PC-9 (cell line): ENCODE data around the gene OSBPL2. TPM values are rescaled to one million over a fixed set of nuclear protein-coding genes. Genes with fewer than 3 reads are reported as not detected.

Source experiments
- BruUV-seq: library from RNA; stranded (reverse); fragments of 400-500 nt; replicated peaks from 2 replicates; lab custom pipeline; 2021; lab: Mats Ljungman, UMichigan
- CTCF ChIA-PET: fragments of 300-600 bp; sonication (Branson Sonifier 250); formaldehyde crosslinking; loops from one replicate; lab custom pipeline; 2022; ENCODE audit warnings: antibody characterized with exemption; lab: Charles Lee
- POLR2A ChIA-PET: fragments of 300-600 bp; sonication (Branson Sonifier 250); formaldehyde crosslinking; loops from one replicate; lab custom pipeline; 2022; ENCODE audit warnings: antibody characterized with exemption; ENCODE audit not compliant: unreplicated experiment; lab: Charles Lee
- DNase-seq, 2 experiments: peaks; one replicate each; pipeline versions ENCODE4 v3.0.0 to v3.0.0-alpha.2; 2015 to 2022; ENCODE audit warnings: mixed read lengths in 1 of 2
- H2AFZ ChIP-seq: fragments of 200-600 bp; sonication (generic); 2 replicates; pipeline ENCODE4 v1.8.1; 2017; ENCODE audit warnings: antibody characterized with exemption
- H3F3A ChIP-seq: fragments of 200-600 bp; sonication (generic); 2 replicates; pipeline ENCODE4 v1.8.1; 2017; ENCODE audit warnings: antibody characterized with exemption, mild to moderate bottlenecking, low read depth; ENCODE audit not compliant: insufficient read depth
- H3K27ac ChIP-seq: fragments of 200-600 bp; sonication (generic); 2 replicates; pipeline ENCODE4 v1.6.1; 2016; ENCODE audit warnings: mixed run types
- H3K27me3 ChIP-seq: fragments of 200-600 bp; sonication (generic); 2 replicates; pipeline ENCODE4 v1.6.1; 2016; ENCODE audit warnings: low read depth, mixed run types; ENCODE audit not compliant: insufficient read depth
- H3K36me3 ChIP-seq: fragments of 200-600 bp; sonication (generic); 2 replicates; pipeline ENCODE4 v1.6.1; 2016; ENCODE audit warnings: low read depth, mixed run types
- H3K4me1 ChIP-seq: fragments of 200-600 bp; sonication (generic); replicated peaks from 2 replicates; pipeline ENCODE4 v1.6.1; 2016; ENCODE audit warnings: mixed run types; ENCODE audit not compliant: insufficient read depth
- H3K4me2 ChIP-seq: fragments of 200-600 bp; sonication (generic); 2 replicates; pipeline ENCODE4 v1.6.1; 2017; ENCODE audit warnings: mixed run types
- H3K4me3 ChIP-seq: fragments of 200-600 bp; sonication (generic); 2 replicates; pipeline ENCODE4 v1.6.1; 2016; ENCODE audit warnings: mixed run types
- H3K79me2 ChIP-seq: fragments of 200-600 bp; sonication (generic); 2 replicates; pipeline ENCODE4 v1.6.1; 2017; ENCODE audit warnings: low read depth, mixed run types
- H3K9me2 ChIP-seq: fragments of 200-600 bp; sonication (generic); 2 replicates; pipeline ENCODE4 v1.8.1; 2017; ENCODE audit warnings: mild to moderate bottlenecking; ENCODE audit not compliant: insufficient read depth
- H3K9me3 ChIP-seq: fragments of 200-600 bp; sonication (generic); 2 replicates; pipeline ENCODE4 v1.8.1; 2016; ENCODE audit warnings: low read depth; ENCODE audit not compliant: insufficient read depth
- H4K20me1 ChIP-seq: fragments of 200-600 bp; sonication (generic); 2 replicates; pipeline ENCODE4 v1.8.1; 2017; ENCODE audit not compliant: insufficient read depth
- EZH2 ChIP-seq: fragments of 200-600 bp; sonication (generic); IDR thresholded peaks from 2 replicates; pipeline ENCODE4 v1.8.0; 2017; ENCODE audit warnings: antibody characterized with exemption, low read depth
- intact Hi-C: fragments of 100-400 bp; cut with micrococcal nuclease; formaldehyde crosslinking; loops from one replicate; pipeline ENCODE4 v1.10.0; 2022; ENCODE audit not compliant: unreplicated experiment
- total RNA-seq: library from RNA; stranded (reverse); gene quantifications from 2 replicates; pipeline ENCODE4 v1.2.3, GENCODE V29; 2021
- TF ChIP-seq, protein P1 (sequence below): fragments of 200-600 bp; sonication (generic); conservative IDR thresholded peaks from 2 replicates; pipeline ENCODE4 v1.6.1; 2017; ENCODE audit warnings: mixed run types, antibody characterized with exemption, mild to moderate bottlenecking, moderate library complexity

OSBPL2 gene
- total RNA-seq, 1 experiment from 2014 or later: 84.8 TPM

DNA sequence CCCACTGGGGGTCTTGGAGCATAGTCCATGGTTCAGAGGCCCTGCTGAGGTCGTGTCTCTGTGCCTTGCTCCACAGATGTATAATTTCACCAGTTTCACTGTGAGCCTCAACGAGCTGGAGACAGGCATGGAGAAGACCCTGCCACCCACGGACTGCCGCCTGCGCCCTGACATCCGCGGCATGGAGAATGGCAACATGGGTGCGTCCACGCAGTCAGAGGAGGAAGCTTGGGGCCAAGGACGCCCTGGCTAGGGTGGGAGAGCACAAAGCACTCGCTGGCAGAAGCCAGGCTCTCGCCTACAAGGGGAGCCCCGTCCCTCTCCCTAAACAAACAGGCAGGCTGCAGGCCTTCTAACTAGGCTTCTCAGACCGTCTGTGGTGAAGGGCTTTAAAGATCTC lies 50.8 kb downstream of the OSBPL2 start:
- Histone ChIP-seq H3K4me2 (no peak overlapping the region), H3F3A (peaks cover 16% of the 10 kb centered on the region; the same call in 1 of the 2 replicates), H3K9me2 (no peaks in the 10 kb centered on the region), H3K9me3 (no peaks in the 10 kb centered on the region), H3K27ac (no peak overlapping the region), H3K4me1 (no peaks in the 10 kb centered on the region), H3K27me3 (no peaks in the 10 kb centered on the region), H3K79me2 (no peaks in the 10 kb centered on the region), H3K4me3 (no peak overlapping the region), H2AFZ (no peak overlapping the region), H4K20me1 (peaks cover 18% of the 10 kb centered on the region; the same call in 1 of the 2 replicates), H3K36me3 (peaks cover 12% of the 10 kb centered on the region; the same call in 1 of the 2 replicates)
- BruUV-seq: no TSS peak
- intact Hi-C loops: no loop called here
- CTCF ChIA-PET: no interaction called here
- TF ChIP-seq, protein P1, sequence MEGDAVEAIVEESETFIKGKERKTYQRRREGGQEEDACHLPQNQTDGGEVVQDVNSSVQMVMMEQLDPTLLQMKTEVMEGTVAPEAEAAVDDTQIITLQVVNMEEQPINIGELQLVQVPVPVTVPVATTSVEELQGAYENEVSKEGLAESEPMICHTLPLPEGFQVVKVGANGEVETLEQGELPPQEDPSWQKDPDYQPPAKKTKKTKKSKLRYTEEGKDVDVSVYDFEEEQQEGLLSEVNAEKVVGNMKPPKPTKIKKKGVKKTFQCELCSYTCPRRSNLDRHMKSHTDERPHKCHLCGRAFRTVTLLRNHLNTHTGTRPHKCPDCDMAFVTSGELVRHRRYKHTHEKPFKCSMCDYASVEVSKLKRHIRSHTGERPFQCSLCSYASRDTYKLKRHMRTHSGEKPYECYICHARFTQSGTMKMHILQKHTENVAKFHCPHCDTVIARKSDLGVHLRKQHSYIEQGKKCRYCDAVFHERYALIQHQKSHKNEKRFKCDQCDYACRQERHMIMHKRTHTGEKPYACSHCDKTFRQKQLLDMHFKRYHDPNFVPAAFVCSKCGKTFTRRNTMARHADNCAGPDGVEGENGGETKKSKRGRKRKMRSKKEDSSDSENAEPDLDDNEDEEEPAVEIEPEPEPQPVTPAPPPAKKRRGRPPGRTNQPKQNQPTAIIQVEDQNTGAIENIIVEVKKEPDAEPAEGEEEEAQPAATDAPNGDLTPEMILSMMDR: no peak
- TF ChIP-seq EZH2: no peak
- POLR2A ChIA-PET: interaction anchor here (0.7 kb wide), 1 partner anchor 535 kb away, joined by 3 read pairs; no protein-coding TSS in a partner anchor
- no peak for DNase-seq

DNA sequence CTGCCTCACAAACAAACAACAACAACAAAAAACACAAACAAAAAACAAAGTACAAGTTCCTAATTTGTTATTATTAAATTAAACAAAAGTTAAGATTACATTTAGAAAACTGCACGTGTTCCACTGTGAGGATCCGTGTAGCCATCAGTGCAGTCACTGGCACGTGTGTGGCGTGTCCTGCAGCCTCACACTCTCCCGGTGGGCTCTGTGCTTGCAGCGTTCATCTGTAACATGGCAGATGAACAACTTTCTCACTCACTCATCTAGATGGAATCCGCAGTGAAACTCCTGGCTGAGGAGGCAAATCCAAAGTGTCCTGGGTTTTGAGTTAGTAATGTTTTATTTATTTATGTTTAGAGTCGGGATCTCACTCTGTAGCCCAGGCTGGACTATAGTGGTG lies 51.6 kb downstream of the OSBPL2 start:
- H3K36me3 ChIP-seq: peaks cover 10% of the 10 kb centered on the region; the same call in 1 of the 2 replicates
- H3K27ac ChIP-seq: no peak overlapping the region
- H3K9me2 ChIP-seq: no peaks in the 10 kb centered on the region
- no peaks in the 10 kb centered on the region for H3K4me1 ChIP-seq
- H3K4me3 ChIP-seq: no peak overlapping the region
- intact Hi-C loops: no loop called here
- H3F3A ChIP-seq: peaks cover 20% of the 10 kb centered on the region; the same call in 1 of the 2 replicates
- no peak overlapping the region for H3K4me2 ChIP-seq
- no peak for TF ChIP-seq EZH2
- TF ChIP-seq, protein P1: no peak
- H3K9me3 ChIP-seq: no peaks in the 10 kb centered on the region
- CTCF ChIA-PET: no interaction called here
- BruUV-seq: no TSS peak
- no peaks in the 10 kb centered on the region for H3K27me3 ChIP-seq
- no peak for DNase-seq
- H2AFZ ChIP-seq: no peak overlapping the region
- H4K20me1 ChIP-seq: peaks cover 18% of the 10 kb centered on the region; the same call in 1 of the 2 replicates
- POLR2A ChIA-PET: no interaction called here
- no peaks in the 10 kb centered on the region for H3K79me2 ChIP-seq

DNA sequence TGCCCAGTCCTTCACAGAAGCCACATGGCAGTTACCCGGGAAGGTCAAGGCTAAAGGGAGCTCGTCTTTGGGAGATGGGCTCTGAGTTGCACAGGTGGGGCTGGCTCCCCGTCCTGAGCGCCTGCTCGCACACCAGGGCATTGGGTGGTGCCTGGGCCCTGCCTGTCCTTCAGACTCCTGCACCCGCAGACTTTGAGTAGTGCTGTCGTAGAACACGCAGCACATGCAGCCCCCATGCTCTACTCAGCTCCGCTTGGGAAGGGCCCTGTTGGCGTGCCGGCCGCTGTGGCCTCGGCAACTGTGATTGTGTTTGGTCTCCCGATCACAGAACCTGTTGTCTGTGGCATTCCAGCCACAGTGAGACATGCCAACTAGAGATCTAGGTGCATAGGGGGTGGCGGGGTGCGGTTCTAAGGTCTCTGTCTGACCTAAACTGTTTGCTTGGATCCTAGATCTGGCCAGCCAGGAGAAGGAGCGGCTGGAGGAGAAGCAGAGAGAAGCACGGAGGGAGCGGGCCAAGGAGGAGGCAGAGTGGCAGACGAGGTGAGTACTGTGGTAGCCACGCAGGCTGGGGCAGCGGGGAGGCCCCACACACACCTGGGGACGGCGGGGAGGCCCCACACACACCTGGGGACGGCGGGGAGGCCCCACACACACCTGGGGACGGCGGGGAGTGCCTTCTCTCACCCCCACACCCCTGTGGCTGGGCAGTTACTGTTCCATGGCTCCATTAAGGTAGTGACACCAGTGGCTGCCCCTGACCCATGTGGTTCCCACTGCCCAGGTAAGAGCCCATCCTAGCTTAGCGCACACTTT lies 53.1 kb downstream of the OSBPL2 start:
- CTCF ChIA-PET: no interaction called here
- H2AFZ ChIP-seq: no peak overlapping the region
- H3K27me3 ChIP-seq: no peaks in the 10 kb centered on the region
- peaks cover 7% of the 10 kb centered on the region; the same call in 1 of the 2 replicates for H3K36me3 ChIP-seq
- no peaks in the 10 kb centered on the region for H3K9me3 ChIP-seq
- intact Hi-C loops: no loop called here
- peaks cover 20% of the 10 kb centered on the region; the same call in 1 of the 2 replicates for H3F3A ChIP-seq
- no peaks in the 10 kb centered on the region for H3K79me2 ChIP-seq
- H3K27ac ChIP-seq: no peak overlapping the region
- no peak for TF ChIP-seq EZH2
- TF ChIP-seq, protein P1: no peak
- no peaks in the 10 kb centered on the region for H3K4me1 ChIP-seq
- no peak for DNase-seq
- no TSS peak for BruUV-seq
- H3K4me2 ChIP-seq: no peak overlapping the region
- peaks cover 19% of the 10 kb centered on the region for H4K20me1 ChIP-seq
- H3K9me2 ChIP-seq: no peaks in the 10 kb centered on the region
- POLR2A ChIA-PET: interaction anchor here (0.6 kb wide), 1 partner anchor 53 kb away, joined by 4 read pairs; the partner anchor contains the start of gene OSBPL2
- no peak overlapping the region for H3K4me3 ChIP-seq
